ENCODE measurements around the gene NAAA. TPM values are rescaled to one million over a fixed set of nuclear protein-coding genes. Genes with fewer than 3 reads are reported as not detected.

Gene NAAA
- total RNA-seq, 1 experiment from 2014 or later = 2.7 TPM

GRCh38 chr4:75976177-75976576 lies 35.4 kb upstream of the NAAA start:
- Histone ChIP-seq H3K4me1 (ENCODE audit: insufficient read depth, low read length) (no peaks in the 10 kb centered on the region), H3K23ac (ENCODE audit: insufficient read length, low read depth, low read length) (no peak overlapping the region), H3T11ph (ENCODE audit: low read length) (no peak overlapping the region), H3K4me2 (ENCODE audit: insufficient read depth, insufficient read length, low read length) (no peak overlapping the region), H3K4ac (ENCODE audit: low read depth, low read length) (no peak overlapping the region), H2BK120ac (ENCODE audit: low read depth, low read length, poor library complexity, severe bottlenecking) (no peak overlapping the region), H3K56ac (ENCODE audit: insufficient read length, low read depth, low read length) (no peak overlapping the region), H3K27ac (ENCODE audit: insufficient read length, low read depth, low read length) (no peak overlapping the region), H3K9ac (ENCODE audit: extremely low read depth, insufficient read length, low read length) (no peak overlapping the region), H4K20me1 (ENCODE audit: control insufficient read depth, insufficient read depth, insufficient read length) (no peaks in the 10 kb centered on the region), H2AFZ (ENCODE audit: low read length) (no peak overlapping the region), H3K9me3 (ENCODE audit: control insufficient read depth, low read depth, low read length) (peaks cover 10% of the 10 kb centered on the region), H4K91ac (ENCODE audit: insufficient read length, low read depth, low read length) (no peak overlapping the region), H3K79me2 (ENCODE audit: insufficient read depth, low read length) (no peaks in the 10 kb centered on the region; the same call in 1 of the 2 replicates), H2BK15ac (ENCODE audit: low read depth, low read length) (no peak overlapping the region), H3K18ac (ENCODE audit: insufficient read length, low read depth, low read length) (no peak overlapping the region), H3K79me1 (ENCODE audit: insufficient read depth, low read depth, low read length, poor library complexity, severe bottlenecking) (peaks cover 4% of the 10 kb centered on the region), H3K14ac (ENCODE audit: insufficient read depth, low read length) (no peak overlapping the region), H2AK5ac (ENCODE audit: insufficient read length, low read length) (no peak overlapping the region), H4K5ac (ENCODE audit: insufficient read length, low read depth, low read length) (no peak overlapping the region), H2BK20ac (ENCODE audit: low read depth, low read length, poor library complexity, severe bottlenecking) (no peak overlapping the region), H3K27me3 (ENCODE audit: insufficient read depth, low read length) (no peaks in the 10 kb centered on the region), H2BK5ac (ENCODE audit: insufficient read length, low read length) (no peak overlapping the region), H2BK12ac (ENCODE audit: insufficient read length, low read depth, low read length) (no peak overlapping the region), H4K8ac (replicated peaks; ENCODE audit: insufficient read length, low read depth, low read length) (no peak overlapping the region), H3K23me2 (ENCODE audit: insufficient read length, low read depth, low read length, poor library complexity, severe bottlenecking) (no peaks in the 10 kb centered on the region)
- H3K4me3 Mint-ChIP-seq = no peak overlapping the region
- H3K4me1 Mint-ChIP-seq = no peaks in the 10 kb centered on the region
- TF ChIP-seq CTCF (conservative IDR thresholded peaks at IDR 0.05) = no peak
- no peaks in the 10 kb centered on the region for H3K27me3 Mint-ChIP-seq (ENCODE audit: low read depth)
- no peak overlapping the region for H3K27ac Mint-ChIP-seq
- DNase-seq = no peak
- WGBS (ENCODE audit: extremely low coverage, insufficient read length, low lambda C conversion rate) = no CpG with 5 or more reads among the region's 2 CpGs
- peaks cover 58 to 82% (median 70%) of the 10 kb centered on the region in 3 experiments for H3K36me3 Mint-ChIP-seq (ENCODE audit: insufficient read depth in 1 of 3, low read depth in 3 of 3)
- peaks cover 12 to 13% of the 10 kb centered on the region in 2 experiments; a peak in 4 of 5 replicates for H3K9me3 Mint-ChIP-seq
